Adipose tissue (tissue), 3 donors: ENCODE results near the gene SUGCT. TPM values are rescaled to one million over a fixed set of nuclear protein-coding genes. Genes with fewer than 3 reads are reported as not detected.

ENCODE experiments used
- H3K27ac ChIP-seq: one replicate; pipeline ENCODE4 v1.5.1; 2013; ENCODE audit warnings: low read depth, low read length
- WGBS, 3 donors: extraction: QIAGEN DNeasy Blood & Tissue Kit; methylation state at CpG; one replicate each; pipeline ENCODE4 v1.1.7; 2013; 5-methylcytosine and 5-hydroxymethylcytosine counted together
- polyA plus RNA-seq, 3 donors: library from polyadenylated mRNA; stranded (reverse); fragments of 200-250 nt; gene quantifications; one replicate each; pipeline ENCODE4 v1.2.3, GENCODE V29; 2013
- donor health status: healthy with polysubstance abuse.
- donor health status: Bipolar disorder and iron deficiency.
- donor health status: healthy.

Gene SUGCT
- polyA plus RNA-seq, 3 donors, result 0.75 to 4.2 (median 1.9) TPM

DNA sequence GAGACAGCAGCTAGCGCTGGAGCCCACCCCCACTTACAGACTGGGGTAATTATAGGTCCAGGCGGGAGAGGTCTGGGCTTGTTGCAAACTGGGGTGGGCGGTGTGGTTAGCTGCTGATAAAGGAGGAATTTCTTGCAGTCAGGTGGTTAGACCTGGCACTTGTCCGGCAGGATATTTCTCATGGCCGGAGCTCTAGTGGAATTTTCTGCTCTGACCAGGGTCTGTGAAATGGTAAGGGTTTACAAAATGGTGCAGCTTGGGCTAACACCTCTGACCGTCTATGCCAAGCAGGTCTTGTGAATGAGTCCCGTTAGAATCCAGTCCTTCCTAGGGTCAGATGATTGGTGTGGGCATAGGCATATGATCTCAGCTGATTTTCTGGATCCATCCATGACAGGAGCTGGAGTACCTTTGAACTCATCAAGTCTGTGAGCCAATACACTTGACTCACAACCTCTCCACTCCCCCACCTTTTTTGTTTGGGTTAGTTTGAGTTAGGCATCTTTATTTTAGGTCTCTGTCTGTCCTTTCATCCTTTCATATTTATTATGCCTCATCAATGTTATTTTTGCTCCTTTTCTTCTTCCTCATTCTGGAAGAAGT lies 213.4 kb downstream of the SUGCT start:
- H3K27ac ChIP-seq, result no peak overlapping the region
- WGBS, 3 donors, result 85 to 93% (median 91%) methylated on average over 7 of the region's 7 CpGs

DNA sequence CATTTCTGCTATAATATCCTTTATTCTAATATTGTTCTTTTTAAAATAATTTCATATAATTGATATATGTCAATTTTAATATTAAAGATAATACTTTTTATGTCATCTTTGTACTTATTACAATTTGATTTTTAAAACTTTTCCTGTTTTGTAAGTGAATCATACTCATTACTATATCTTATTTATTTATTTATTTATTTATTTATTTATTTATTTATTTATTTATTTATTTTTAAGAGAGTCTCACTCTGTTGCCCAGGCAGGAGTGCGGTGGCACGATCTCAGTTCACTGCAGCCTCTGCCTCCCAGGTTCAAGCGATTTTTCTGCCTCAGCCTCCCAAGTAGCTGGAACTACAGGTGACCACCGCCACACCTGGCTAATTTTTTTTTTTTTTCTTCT lies 215.3 kb downstream of the SUGCT start:
- H3K27ac ChIP-seq, result no peak overlapping the region
- WGBS, 3 donors, result 95 to 100% (median 97%) methylated on average over 4 of the region's 4 CpGs

GRCh38 chr7:40354711-40355110 lies 219.9 kb downstream of the SUGCT start:
- 88 to 92% (median 91%) methylated on average over 2 of the region's 2 CpGs for WGBS, 3 donors
- no peak overlapping the region for H3K27ac ChIP-seq

DNA sequence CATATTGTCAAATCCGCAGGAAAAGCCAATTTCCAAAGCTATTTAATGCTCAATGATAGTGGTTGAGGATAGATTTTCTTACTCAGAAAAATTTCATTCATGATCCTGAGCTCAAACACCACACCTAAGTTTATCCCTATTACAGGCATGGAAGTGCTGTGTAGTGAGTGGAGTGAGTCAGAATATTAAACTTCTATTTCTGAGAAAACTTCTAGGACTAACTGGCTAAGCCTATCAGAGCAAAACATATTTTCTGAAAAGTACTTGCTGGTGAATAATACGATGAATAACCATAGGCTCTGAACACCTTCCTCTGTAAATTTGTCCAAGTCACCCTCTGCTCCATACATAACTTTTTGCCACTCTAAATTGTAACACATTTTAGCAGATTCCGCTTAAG lies 221.5 kb downstream of the SUGCT start:
- no peak overlapping the region for H3K27ac ChIP-seq
- 88 to 91% (median 90%) methylated on average over 3 of the region's 3 CpGs for WGBS, 3 donors

- H3K27ac ChIP-seq, result no peak overlapping the region
- WGBS, 3 donors, result 88 to 90% (median 90%) methylated on average over 6 of the region's 6 CpGs
Measured at GRCh38 chr7:40356871-40357709, 222.3 kb downstream of the SUGCT start.

DNA sequence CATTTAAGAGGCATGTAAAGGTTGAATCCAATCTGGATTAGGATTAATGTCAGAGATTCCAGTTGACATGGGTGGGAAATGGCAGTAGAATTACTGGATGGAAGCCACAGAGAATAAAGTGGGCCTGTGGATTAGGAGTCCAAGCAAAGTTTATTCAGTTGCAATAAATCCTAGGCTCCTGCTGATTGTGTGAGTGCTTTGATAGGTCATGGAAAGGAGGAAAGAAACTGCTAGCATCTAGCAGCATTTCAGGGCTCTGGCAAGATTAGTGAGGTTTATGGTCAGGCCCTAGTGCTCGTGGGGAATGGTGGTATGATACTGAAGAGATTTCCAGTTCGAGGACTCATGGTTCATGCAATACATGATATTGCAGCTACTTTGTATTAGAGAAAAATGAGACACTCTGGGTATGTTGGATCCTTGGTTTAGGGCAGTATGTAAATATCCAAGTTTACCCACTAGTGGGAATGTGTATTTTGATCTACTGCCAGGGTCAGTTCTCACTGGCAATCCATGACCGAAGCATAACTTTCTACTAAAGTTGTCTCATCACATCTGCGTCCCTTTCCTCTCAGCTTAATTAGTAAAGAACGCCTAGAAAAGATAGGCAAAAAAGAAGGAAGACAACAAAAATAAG lies 235.0 kb downstream of the SUGCT start:
- WGBS, 3 donors, result 51 to 74% (median 74%) methylated on average over 5 of the region's 5 CpGs
- no peak overlapping the region for H3K27ac ChIP-seq

GRCh38 chr7:40371806-40372440 lies 237.1 kb downstream of the SUGCT start:
- 80 to 87% (median 87%) methylated on average over 4 of the region's 4 CpGs for WGBS, 3 donors
- H3K27ac ChIP-seq, result no peak overlapping the region

GRCh38 chr7:40374575-40374974 lies 239.8 kb downstream of the SUGCT start:
- 92 to 94% (median 92%) methylated on average over 2 of the region's 2 CpGs for WGBS, 3 donors
- H3K27ac ChIP-seq, result no peak overlapping the region

GRCh38 chr7:40380111-40380510 lies 245.3 kb downstream of the SUGCT start:
- WGBS, 3 donors, result 87 to 93% (median 93%) methylated on average over 4 of the region's 4 CpGs
- no peak overlapping the region for H3K27ac ChIP-seq

GRCh38 chr7:40382145-40382544 lies 247.3 kb downstream of the SUGCT start:
- 40 to 62% (median 44%) methylated on average over 1 of the region's 1 CpG for WGBS, 3 donors
- no peak overlapping the region for H3K27ac ChIP-seq

GRCh38 chr7:40393660-40394059 lies 258.9 kb downstream of the SUGCT start:
- H3K27ac ChIP-seq, result no peak overlapping the region
- 78 to 89% (median 88%) methylated on average over 3 of the region's 3 CpGs for WGBS, 3 donors

DNA sequence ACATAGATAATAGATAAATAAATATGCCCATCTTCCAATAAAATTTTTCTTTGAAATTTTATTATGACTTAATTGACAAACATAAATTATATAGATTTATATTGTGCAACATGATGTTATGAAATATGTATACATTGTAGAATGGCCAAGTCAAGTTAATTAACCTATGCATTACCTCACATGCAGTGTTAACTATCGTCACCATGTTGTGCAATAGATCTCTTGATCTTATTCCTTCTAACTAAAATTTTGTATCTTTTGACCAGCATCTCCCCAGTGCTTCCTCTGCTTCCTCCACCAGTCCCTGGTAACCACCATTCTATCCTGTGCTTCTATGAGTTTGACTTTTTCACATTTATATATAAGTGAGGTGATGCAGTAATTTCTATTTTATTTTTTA lies 259.6 kb downstream of the SUGCT start:
- no peak overlapping the region for H3K27ac ChIP-seq
- 59 to 89% (median 64%) methylated on average over 1 of the region's 1 CpG for WGBS, 3 donors

DNA sequence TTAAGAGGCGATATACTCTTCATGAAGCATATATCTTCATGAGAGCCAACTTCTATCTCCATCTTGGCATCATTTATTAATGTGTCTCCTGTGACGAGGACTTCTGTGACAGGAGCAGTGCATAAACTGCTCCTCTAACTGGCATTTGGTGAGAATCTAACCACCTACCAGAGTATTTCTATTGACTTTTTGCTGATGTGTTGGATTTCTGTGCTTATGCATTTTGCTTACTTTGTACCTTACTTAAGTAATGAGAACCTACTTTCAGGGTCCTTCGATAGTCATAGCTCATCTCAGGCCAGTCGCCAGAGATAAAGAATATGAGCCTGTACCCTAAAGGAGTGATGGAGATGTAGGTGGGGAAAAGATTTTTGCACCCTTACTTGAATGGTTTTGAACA lies 265.7 kb downstream of the SUGCT start:
- 87 to 91% (median 90%) methylated on average over 4 of the region's 4 CpGs for WGBS, 3 donors
- no peak overlapping the region for H3K27ac ChIP-seq

GRCh38 chr7:40401406-40401805 lies 266.6 kb downstream of the SUGCT start:
- 70 to 95% (median 72%) methylated on average over 1 of the region's 1 CpG for WGBS, 3 donors
- H3K27ac ChIP-seq, result no peak overlapping the region

DNA sequence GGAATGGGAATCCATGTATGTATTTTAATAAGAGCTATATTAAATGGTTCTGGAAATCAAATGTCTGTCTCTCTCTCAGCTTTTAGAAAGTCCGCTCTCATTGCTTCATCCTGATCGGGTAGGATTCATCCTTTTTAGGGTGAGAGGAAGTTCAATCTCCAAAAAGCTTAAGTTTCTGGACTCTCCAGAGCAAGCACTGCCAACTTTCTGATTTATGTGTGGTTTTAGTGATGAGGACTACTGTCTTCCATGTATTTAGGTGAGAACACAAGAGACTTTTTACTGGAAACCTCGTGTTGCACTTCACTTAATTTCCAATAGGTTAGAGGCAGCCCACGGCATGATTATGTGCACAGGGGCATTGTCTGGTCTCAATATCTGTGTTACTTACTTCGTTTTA lies 267.9 kb downstream of the SUGCT start:
- no peak overlapping the region for H3K27ac ChIP-seq
- WGBS, 3 donors, result 49 to 65% (median 56%) methylated on average over 5 of the region's 5 CpGs

GRCh38 chr7:40403703-40404476 lies 269.1 kb downstream of the SUGCT start:
- H3K27ac ChIP-seq, result no peak overlapping the region
- WGBS, 3 donors, result 69 to 92% (median 75%) methylated on average over 3 of the region's 3 CpGs

DNA sequence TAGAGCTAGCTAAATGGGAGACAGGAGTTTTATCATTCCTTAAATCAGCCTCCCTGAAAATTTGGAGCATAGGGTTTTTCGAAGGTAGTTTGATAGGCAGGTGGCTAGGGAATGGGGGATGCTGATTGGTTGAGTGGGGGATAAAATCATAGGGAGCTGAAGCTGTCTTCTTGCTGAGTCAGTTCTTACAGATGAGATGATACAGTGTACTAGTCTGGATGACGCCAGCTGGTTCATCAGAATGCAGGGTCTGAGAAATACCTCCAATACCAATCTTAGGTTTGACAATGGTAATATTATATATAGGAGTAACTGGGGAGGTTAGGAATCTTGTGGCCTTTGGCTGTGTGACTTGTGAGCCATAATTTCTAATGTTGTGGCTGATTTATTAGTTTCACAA lies 271.2 kb downstream of the SUGCT start:
- no peak overlapping the region for H3K27ac ChIP-seq
- 87 to 93% (median 92%) methylated on average over 2 of the region's 2 CpGs for WGBS, 3 donors

GRCh38 chr7:40412323-40412722 lies 277.5 kb downstream of the SUGCT start:
- 89 to 94% (median 90%) methylated on average over 2 of the region's 2 CpGs for WGBS, 3 donors
- no peak overlapping the region for H3K27ac ChIP-seq
